ENCODE data around the gene COX17. TPM values are rescaled to one million over a fixed set of nuclear protein-coding genes. Genes with fewer than 3 reads are reported as not detected.

The COX17 gene
- total and polyA plus RNA-seq, 9 of the 15 experiments (the other 6 are each of a cell fraction or from before 2014, with no cell fraction given) = 29.1 to 167 (median 60.6) TPM

- no peak for TF ChIP-seq ZNF407 (IDR thresholded peaks at IDR 0.05; ENCODE audit: low read depth)
- no peak for TF ChIP-seq SAFB (IDR thresholded peaks at IDR 0.05; ENCODE audit: borderline replicate concordance, low read depth, low read length)
- TF ChIP-seq GTF3C2 (IDR thresholded peaks at IDR 0.05; ENCODE audit: borderline replicate concordance, extremely low read depth, insufficient read length) = no peak
- no peak for TF ChIP-seq E4F1 (CRISPR knock-in tag; IDR thresholded peaks at IDR 0.05; ENCODE audit: borderline replicate concordance)
- TF ChIP-seq, protein P1, sequence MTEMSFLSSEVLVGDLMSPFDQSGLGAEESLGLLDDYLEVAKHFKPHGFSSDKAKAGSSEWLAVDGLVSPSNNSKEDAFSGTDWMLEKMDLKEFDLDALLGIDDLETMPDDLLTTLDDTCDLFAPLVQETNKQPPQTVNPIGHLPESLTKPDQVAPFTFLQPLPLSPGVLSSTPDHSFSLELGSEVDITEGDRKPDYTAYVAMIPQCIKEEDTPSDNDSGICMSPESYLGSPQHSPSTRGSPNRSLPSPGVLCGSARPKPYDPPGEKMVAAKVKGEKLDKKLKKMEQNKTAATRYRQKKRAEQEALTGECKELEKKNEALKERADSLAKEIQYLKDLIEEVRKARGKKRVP (CRISPR knock-in tag; IDR thresholded peaks at IDR 0.05) = no peak
- no peak for TF ChIP-seq YY1 (IDR thresholded peaks at IDR 0.05; ENCODE audit: borderline replicate concordance in 1 of 3, control insufficient read depth in 1 of 3, extremely low read depth in 1 of 3, insufficient read depth in 3 of 3, insufficient read length in 1 of 3, insufficient replicate concordance in 2 of 3, low read depth in 1 of 3, low read length in 2 of 3)
- TF ChIP-seq, protein P2, sequence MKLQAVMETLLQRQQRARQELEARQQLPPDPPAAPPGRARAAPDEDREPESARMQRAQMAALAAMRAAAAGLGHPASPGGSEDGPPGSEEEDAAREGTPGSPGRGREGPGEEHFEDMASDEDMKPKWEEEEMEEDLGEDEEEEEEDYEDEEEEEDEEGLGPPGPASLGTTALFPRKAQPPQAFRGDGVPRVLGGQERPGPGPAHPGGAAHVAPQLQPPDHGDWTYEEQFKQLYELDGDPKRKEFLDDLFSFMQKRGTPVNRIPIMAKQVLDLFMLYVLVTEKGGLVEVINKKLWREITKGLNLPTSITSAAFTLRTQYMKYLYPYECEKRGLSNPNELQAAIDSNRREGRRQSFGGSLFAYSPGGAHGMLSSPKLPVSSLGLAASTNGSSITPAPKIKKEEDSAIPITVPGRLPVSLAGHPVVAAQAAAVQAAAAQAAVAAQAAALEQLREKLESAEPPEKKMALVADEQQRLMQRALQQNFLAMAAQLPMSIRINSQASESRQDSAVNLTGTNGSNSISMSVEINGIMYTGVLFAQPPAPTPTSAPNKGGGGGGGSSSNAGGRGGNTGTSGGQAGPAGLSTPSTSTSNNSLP (IDR thresholded peaks at IDR 0.05; ENCODE audit: borderline replicate concordance, low read depth, low read length) = no peak
Observed at GRCh38 chr3:119630128-119630879, 46.9 kb downstream of the COX17 start (continued).
